Measurements from ENCODE around the gene CHST9.
"Not testable (repeated sequence)": the region's sequence is repeated elsewhere in the genome, so short reads cannot be mapped to it uniquely, and the experiment has no call there.

The CHST9 gene

GRCh38 chr18:27185025-27185763, at the start of gene CHST9:
TSS of gene CHST9 (minus strand) at chr18:27185308. CDS start at chr18:27142809, 42,499 bp downstream.
- Histone ChIP-seq H3K4me1 (ENCODE audit: control insufficient read depth, low read length) (no peaks in the 10 kb centered on the region), H3K4me2 (ENCODE audit: low read length) (no peak within 1 kb of the TSS), H3K27ac (ENCODE audit: low read depth, low read length) (no peak within 1 kb of the TSS), H3K27me3 (ENCODE audit: control insufficient read depth, low read length) (peaks cover 9% of the 10 kb centered on the region; the same call in 1 of the 2 replicates), H3K36me3 (ENCODE audit: control insufficient read depth, low read length) (no peaks in the 10 kb centered on the region), H3F3A (ENCODE audit: control insufficient read depth, insufficient read depth) (no peaks in the 10 kb centered on the region), H3K4me3 (ENCODE audit: low read length) (no peak within 1 kb of the TSS), H3K9me2 (replicated peaks; ENCODE audit: control insufficient read depth, low read length) (no peaks in the 10 kb centered on the region), H3K79me2 (ENCODE audit: control insufficient read depth, low read length) (no peaks in the 10 kb centered on the region), H3K9me3 (ENCODE audit: control insufficient read depth, insufficient read depth, low read length) (no peaks in the 10 kb centered on the region), H4K20me1 (ENCODE audit: control insufficient read depth, insufficient read depth, low read depth, low read length) (no peaks in the 10 kb centered on the region)
- TF ChIP-seq EZH2phosphoT487 (IDR thresholded peaks at IDR 0.05; ENCODE audit: borderline replicate concordance, low read length) (no peak), CTCF (IDR thresholded peaks at IDR 0.05; ENCODE audit: low read depth, low read length, poor library complexity, severe bottlenecking) (no peak)

GRCh38 chr18:27232355-27232754, 47.2 kb upstream of the CHST9 start:
- H3K27me3 ChIP-seq (ENCODE audit: control insufficient read depth, low read length); H3K4me3 ChIP-seq (ENCODE audit: low read length); H3K4me1 ChIP-seq (ENCODE audit: control insufficient read depth, low read length); H3K36me3 ChIP-seq (ENCODE audit: control insufficient read depth, low read length); H3K4me2 ChIP-seq (ENCODE audit: low read length); H3K9me3 ChIP-seq (ENCODE audit: control insufficient read depth, insufficient read depth, low read length); H3K27ac ChIP-seq (ENCODE audit: low read depth, low read length); H3F3A ChIP-seq (ENCODE audit: control insufficient read depth, insufficient read depth); H3K9me2 ChIP-seq (replicated peaks; ENCODE audit: control insufficient read depth, low read length); H4K20me1 ChIP-seq (ENCODE audit: control insufficient read depth, insufficient read depth, low read depth, low read length); H3K79me2 ChIP-seq (ENCODE audit: control insufficient read depth, low read length): not testable (repeated sequence)

GRCh38 chr18:27231671-27232070, 46.6 kb upstream of the CHST9 start:
- H3K4me3 ChIP-seq (ENCODE audit: low read length); H3K79me2 ChIP-seq (ENCODE audit: control insufficient read depth, low read length); H3K4me1 ChIP-seq (ENCODE audit: control insufficient read depth, low read length); H3K9me2 ChIP-seq (replicated peaks; ENCODE audit: control insufficient read depth, low read length); H3K27ac ChIP-seq (ENCODE audit: low read depth, low read length); H3K36me3 ChIP-seq (ENCODE audit: control insufficient read depth, low read length); H3K27me3 ChIP-seq (ENCODE audit: control insufficient read depth, low read length); H3K9me3 ChIP-seq (ENCODE audit: control insufficient read depth, insufficient read depth, low read length); H3F3A ChIP-seq (ENCODE audit: control insufficient read depth, insufficient read depth); H3K4me2 ChIP-seq (ENCODE audit: low read length); H4K20me1 ChIP-seq (ENCODE audit: control insufficient read depth, insufficient read depth, low read depth, low read length): not testable (repeated sequence)

- not testable (repeated sequence) for H3F3A ChIP-seq (ENCODE audit: control insufficient read depth, insufficient read depth); H3K27ac ChIP-seq (ENCODE audit: low read depth, low read length); H4K20me1 ChIP-seq (ENCODE audit: control insufficient read depth, insufficient read depth, low read depth, low read length); H3K4me3 ChIP-seq (ENCODE audit: low read length); H3K9me2 ChIP-seq (replicated peaks; ENCODE audit: control insufficient read depth, low read length); H3K27me3 ChIP-seq (ENCODE audit: control insufficient read depth, low read length); H3K79me2 ChIP-seq (ENCODE audit: control insufficient read depth, low read length); H3K36me3 ChIP-seq (ENCODE audit: control insufficient read depth, low read length); H3K4me1 ChIP-seq (ENCODE audit: control insufficient read depth, low read length); H3K9me3 ChIP-seq (ENCODE audit: control insufficient read depth, insufficient read depth, low read length); H3K4me2 ChIP-seq (ENCODE audit: low read length)
Observed at GRCh38 chr18:27231221-27231620, 46.1 kb upstream of the CHST9 start.

- H3K9me2 ChIP-seq (replicated peaks; ENCODE audit: control insufficient read depth, low read length): no peaks in the 10 kb centered on the region
- H3K4me1 ChIP-seq (ENCODE audit: control insufficient read depth, low read length): no peaks in the 10 kb centered on the region
- H3K27me3 ChIP-seq (ENCODE audit: control insufficient read depth, low read length): no peaks in the 10 kb centered on the region
- no peaks in the 10 kb centered on the region for H3K79me2 ChIP-seq (ENCODE audit: control insufficient read depth, low read length)
- H3F3A ChIP-seq (ENCODE audit: control insufficient read depth, insufficient read depth): no peaks in the 10 kb centered on the region
- H3K9me3 ChIP-seq (ENCODE audit: control insufficient read depth, insufficient read depth, low read length): no peaks in the 10 kb centered on the region
- no peak overlapping the region for H3K27ac ChIP-seq (ENCODE audit: low read depth, low read length)
- H4K20me1 ChIP-seq (ENCODE audit: control insufficient read depth, insufficient read depth, low read depth, low read length): no peaks in the 10 kb centered on the region
- no peak overlapping the region for H3K4me3 ChIP-seq (ENCODE audit: low read length)
- H3K4me2 ChIP-seq (ENCODE audit: low read length): no peak overlapping the region
- no peaks in the 10 kb centered on the region for H3K36me3 ChIP-seq (ENCODE audit: control insufficient read depth, low read length)
- no peak for TF ChIP-seq EZH2phosphoT487 (IDR thresholded peaks at IDR 0.05; ENCODE audit: borderline replicate concordance, low read length)
- TF ChIP-seq CTCF (IDR thresholded peaks at IDR 0.05; ENCODE audit: low read depth, low read length, poor library complexity, severe bottlenecking): no peak
Observed at GRCh38 chr18:27227721-27228120, 42.6 kb upstream of the CHST9 start.

Measured in DOHH2 (cell line).